Stimulated activated CD8-positive, alpha-beta memory T cell treated with anti-CD3 and anti-CD28 coated beads, Interleukin-4, amount 100 ng/mL, for 1 hour (primary cell): ENCODE measurements around the gene HPS1.

Experiments used
- DNase-seq, 2 donors: peaks; one replicate each; pipeline ENCODE4 v3.0.0-alpha.2; 2020; ENCODE audit warnings: low read depth in 2 of 2, low spot score in 1 of 2

HPS1 gene

DNA sequence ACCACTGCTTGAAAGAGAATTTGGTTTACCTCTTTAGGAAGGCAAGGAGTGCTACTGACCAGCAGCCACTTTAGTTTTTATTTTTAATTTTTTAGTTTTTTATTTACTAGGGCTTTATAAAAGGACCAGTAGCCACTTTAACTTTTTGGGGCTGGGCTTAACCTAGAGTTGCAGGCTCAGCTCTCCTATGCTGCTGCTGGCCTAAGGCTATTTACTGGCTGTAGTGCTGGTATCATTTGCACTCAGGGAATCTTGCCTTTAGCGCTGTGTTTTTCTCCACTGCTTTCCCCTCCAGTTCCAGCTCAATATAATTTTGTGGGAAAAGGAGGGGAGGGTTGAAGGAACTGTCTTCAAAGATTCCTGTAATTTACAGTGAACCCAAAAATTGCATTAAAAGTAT lies 13.4 kb downstream of the HPS1 start:
- DNase-seq, result no peak

DNA sequence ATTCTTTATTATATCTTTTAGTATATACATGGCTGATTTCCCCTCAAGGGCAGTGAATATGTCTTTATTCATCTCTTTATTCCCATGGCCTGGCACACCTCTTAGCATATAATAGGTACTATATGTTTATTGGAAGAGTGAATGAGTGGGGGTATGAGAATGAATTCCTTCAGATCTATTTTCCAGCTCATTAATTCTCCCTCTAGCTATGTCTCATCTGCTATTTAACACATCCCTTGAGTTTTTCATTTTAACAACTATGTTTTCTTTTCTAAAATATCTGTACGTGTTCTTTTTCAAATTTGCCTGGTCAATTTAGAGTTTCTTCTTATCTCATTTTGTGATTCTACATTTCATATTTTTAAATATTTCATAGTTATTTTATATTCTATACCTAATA lies 14.4 kb downstream of the HPS1 start:
- DNase-seq, result no peak

DNA sequence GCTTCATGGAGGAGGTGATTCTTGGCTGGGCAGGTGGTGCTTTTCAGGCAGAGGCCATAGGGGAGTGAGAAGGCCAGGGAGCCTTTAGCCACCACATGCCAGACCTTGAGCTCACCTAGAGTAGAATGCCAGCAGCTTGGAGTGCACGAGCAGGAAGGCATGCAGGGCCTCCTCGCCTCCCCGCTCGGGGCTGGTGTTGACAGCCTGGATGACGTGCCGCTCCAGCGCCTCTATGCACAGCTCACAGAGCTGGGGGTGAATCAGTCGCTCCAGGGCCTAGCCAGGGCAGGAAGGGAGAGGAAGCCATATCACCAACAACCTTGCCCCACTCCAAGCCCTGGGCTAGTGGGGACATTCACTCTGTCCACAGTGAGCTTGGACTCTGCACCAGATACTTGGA lies 15.7 kb downstream of the HPS1 start:
- DNase-seq, result no peak

DNA sequence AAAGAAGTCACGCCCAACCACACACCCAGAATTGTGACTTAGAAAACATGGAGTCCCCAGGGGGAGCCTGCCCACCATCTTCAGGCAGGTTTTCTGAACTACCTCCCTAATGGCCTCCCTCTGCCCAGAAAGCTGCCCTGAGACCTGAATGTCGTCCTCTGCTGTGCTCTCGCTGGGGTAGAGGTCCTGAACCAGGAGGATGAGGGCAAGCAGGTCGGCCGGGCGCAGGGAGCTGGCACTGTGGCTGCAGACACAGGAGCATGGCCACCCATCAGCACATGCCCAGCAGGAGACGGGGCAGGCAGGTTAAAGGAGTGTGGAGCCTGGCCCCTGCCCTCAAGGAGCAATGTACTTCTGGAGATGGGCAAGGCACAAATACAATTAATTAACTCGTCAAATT lies 16.3 kb downstream of the HPS1 start:
- no peak for DNase-seq

DNA sequence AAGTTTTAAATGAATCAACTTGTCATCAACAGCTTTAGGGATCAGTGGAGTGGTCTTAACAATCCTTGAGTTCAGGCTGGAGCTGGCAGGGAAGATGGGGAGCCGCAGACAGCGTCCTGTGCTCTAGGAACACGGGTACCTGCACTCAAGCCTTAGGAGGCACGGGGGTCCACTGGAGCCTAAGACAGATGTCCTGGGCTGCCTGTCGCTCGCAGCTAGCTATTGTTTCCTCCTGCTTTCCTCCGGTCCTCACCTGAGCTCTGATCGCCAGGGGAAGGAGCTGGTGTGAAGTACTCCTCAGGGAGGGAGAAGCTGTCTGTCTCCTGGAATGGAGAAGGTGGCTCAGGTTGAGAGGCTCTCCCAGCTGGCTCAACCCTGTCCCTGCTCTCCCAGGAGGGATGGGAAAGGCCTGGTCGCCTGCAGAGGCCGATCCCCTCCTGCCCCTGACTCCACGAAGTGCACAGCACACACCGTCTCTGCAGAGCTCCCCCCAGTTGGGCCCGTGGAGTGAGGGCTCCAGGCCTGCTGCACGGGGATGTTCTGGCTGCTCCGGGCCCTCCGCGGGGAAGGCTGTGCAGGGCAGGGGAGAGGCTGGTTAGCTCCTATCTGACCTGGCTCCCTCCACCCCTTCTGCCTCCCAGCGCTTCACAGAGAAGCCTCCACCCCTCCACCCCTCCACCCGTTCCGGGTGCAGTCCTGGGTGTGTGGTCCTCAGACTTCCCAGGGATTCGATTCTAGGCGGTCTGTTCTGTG lies 17.2 kb downstream of the HPS1 start:
- no peak for DNase-seq

DNA sequence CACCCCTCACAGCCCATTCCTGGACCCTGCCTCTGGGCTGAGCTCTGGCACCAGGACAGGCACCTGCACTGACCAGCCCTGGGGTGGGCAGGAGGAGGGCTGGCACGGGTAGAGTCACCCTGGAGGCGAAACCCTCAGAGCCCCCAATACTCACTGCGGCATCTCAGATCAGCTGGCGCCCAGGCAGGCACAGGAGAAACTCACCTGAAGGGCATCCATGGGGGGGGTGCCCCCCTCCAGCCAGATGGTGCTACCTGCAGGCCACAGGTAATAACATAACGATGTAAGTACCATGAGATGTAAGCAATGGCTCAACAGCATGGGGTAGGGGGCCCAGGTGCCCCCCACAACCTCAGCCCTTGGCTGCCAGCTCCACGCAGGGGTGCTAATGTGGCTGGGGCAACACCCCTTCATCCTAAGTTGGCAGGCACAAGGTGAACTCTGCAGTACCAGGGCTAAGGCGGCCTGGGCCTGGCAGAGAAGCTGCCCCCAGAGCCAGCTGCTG lies 19.7 kb downstream of the HPS1 start:
- DNase-seq, result no peak

DNA sequence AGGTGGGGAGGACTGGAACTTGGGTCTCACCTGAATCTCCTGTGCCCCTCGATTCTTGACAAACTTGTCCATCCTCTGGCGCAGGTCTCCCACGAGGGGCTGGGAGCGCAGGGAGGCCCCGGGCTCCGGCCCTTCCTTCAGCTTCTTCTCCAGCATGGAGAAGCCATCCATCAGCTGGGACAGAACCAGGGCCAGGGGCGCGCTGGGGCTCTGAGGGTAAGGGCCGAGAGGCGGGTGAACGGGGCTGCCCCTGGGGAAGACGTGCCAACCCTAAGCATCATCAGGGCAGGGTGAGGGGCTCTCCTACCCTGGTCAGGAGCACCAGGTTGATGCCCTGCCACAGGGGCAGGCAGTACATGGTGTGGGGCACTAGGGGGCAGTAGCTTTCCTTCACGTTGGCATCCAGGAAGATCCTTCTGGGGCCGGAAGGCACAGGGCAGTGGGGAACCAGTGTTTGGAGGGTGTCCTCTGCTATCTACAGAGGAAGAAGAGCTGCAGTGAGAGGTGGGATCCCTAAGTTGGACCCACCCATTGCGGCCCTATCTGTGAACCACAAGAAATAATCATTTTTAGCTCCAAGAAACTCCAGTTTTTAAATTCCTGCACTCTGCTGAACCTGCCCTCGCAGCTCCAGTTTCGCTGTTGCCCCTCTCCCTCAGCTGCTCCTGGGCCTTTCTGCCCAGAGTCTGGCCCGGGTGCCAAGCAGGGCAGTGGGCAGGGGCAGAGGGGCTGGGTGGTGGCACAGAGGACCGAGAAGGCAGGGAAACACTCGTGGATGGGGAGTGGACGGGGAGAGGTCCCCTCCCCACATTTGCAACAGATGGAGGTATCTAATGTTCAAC lies 21.0 kb downstream of the HPS1 start:
- peak in 1 of 2 donors; percentile 21 for DNase-seq

DNA sequence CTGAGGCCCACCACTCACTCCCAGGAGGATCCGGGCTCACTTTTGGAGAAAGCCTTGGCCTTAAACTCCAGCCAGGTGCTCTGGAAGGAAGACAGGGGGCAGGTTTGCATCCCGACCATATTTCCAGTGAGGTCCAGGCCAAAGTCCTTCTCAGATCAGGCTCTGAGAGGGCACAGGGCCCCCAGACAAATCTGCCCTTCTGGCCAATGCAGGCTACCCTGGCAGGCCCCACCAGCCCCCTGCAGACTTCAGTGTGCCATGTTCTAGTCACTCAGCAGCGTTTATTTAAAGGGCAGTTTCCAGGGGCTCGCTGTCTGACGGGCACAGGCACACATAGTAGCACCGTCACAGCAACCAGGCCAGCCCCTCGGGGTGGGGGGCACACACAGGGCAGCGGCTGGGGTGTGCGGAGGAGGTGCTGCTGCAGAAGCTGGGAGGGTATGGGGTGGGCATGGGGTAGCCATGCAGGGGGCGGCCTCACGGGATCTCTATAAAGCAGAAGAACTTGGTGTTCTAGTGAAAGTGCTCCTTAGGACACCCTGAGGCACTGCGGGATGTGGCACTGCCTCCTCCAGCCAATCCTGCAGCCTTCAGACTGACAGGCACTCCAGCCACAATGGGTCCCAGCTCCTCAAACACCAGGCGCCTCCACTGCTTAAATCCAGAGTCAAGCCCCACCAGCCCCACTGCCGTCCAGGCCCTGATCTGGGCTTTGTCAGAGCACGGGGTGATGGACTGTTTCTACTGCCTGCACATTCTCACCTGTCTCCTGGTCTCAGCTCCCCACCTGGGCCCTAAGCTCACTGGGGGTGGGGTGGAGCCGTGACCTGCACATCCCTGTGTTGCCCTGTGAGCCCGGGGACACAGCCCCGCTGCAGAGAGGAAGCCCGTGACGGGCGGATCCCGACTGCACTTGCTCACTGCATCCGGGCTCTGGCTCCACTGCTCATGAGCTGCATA lies 22.2 kb downstream of the HPS1 start:
- no peak for DNase-seq

DNA sequence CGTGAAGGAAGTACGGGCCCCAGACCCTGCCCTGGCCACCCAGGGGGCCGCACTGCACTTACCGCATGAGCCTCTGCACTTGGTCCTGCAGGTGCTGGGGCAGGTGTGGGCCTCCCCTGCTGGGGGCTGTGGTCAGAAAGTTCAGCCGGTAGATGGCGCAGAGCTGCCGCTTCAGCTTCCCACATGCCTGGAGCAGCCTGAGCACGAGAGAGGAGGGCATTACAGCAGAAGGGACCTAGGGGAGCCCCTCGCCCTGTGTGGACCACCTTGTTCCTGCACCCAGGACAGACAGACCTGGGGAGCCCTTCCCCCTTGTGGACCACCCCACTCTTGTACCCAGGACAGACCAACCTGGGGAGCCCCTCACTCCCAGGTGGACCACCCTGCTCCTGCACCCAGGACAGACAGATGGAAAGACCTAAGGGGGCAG lies 23.0 kb downstream of the HPS1 start:
- no peak for DNase-seq

DNA sequence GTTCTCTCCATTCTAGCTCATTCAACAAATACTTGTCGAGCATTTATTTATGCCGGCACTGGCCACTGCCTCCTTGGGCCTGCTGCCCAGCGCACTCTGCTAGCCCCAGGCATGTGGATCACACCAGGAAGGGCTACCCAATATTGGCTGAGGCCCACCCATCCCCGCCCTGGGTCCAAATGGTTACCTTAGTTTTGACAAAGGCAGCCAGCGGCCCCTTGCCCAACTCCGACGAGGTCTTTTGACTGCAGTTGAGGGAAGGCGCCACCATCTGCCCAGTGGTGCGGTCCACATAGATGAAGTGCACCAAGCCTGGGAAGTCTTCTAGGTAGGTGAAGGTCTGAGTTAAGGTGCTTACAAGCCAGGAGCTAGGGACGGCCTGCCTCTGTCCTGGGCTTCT lies 24.6 kb downstream of the HPS1 start:
- DNase-seq, result no peak

DNA sequence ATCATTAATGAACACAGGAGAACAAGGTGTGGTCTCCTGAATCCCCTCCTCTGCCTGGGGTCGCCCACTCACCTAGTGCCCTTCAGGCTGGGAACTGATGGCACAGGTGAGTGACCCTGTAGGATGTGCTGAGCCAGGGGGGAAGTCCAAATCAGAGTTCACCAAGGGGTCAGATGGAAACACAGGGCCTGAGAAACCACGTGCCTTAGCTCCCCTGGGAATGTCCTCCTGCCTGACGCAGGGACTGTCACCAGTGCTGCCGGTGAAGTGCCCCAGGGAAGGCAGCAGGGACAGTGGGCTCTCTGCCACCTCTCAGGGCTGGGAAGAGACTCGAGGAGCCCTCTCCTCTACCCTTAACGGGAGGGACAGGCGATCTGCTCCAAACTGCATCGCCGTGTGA lies 25.9 kb downstream of the HPS1 start:
- DNase-seq, result no peak

DNA sequence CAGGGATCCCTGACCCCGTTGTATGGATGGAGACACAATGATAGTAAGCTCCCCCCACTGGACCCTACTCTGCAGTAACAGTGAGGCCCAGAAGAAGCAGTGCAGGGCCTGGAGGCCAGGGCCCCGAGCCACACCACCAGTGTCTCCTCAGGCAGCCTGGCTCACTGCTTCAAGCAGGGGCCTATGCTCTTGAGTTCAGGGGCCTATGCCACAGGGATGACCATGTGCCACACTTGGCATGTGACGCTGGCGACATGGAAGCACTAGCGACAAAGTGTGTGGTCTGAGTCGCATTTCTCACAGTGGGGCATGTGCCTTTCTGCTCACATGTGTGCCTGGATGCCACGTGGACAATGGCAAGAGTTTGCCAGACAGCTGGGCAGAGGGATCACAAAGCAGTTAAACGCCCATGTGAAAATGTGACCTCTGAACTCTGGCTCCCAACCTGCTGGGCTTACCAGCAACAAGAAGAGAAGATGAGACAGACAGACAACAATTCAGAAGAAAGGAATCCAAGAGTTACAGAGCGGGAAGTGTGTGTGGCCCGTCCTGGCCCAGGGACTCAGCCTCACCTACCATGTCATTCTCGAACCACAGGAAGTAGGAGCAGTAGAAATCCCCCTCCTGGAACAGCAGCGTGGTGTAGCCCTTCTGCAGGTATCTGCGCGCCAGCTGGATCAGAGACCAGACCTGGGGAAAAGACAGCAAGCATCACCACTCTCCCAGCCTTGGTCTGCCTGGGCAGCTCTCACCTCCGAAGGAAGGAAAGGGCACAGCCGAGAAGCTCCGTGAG lies 27.1 kb downstream of the HPS1 start:
- DNase-seq, result no peak

DNA sequence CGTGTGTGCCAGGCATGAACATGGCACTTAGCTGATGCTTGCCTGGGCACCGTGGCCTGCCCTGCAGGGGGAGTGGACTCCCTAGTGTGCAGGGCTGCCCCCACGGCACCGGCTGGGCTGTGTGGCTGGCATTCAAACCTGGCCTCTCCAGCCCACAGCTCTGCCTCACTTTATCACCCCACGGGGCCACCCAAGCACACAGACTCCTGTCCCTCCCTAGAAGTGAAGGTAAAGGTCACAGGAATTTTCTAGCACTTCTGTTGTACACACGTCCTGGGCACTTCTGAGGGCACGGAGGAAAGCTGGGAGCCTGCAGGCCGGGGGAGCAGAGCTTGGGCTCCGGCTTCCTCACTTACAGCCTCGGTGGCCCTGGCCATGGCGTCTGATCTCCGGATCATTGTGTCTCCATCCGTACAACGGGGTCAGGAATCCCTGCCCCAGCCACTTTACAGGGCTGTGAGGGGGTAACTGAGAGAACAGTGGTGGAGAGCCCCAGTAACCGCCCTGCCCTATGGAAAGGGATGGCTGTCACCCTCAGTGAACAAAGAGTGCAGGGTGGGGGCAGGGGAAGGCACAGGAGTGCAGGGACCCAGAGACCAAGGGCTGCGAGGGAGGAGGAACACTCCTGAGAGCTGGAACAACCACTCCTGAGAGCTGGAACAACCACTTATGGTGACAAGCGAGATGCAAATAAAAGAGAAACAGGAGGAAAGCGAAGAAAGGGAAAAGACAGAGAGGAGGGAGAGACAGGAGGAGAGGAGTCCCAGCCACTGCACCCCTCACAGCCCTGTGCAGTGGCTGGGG lies 27.9 kb downstream of the HPS1 start:
- DNase-seq, result no peak

DNA sequence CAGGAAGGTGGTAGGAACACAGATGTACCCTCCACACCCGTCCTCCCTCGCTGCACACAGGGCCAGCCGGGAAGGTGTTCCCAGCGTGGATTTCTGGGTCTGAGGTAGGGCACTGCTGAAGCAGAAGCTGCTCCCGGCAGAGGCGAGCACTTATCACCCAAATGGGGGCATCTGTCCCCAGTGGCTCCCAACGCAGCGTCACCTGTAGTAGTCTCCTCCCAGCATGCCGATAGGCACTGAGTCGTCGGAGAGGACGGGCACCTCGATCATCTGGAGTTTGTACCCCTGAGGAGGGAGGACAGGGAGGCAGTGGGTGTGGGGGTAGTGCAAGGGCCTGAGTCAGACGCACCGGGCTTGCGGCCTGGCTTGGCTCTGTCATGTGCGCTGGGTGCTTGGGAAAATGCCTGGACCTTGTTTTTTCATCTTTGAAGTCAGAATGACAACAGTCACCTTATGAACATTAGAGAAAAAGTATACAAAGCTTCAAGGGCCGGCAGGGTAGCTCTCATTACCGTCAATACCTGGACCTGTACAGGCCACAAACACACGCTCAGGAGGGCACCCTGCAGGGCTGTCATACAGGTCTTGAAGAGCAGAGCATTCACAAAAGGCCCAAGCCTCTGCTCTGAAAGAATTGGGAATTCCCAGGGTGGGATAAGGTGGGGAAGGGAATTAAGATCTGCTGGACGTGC lies 28.6 kb downstream of the HPS1 start:
- no peak for DNase-seq

DNA sequence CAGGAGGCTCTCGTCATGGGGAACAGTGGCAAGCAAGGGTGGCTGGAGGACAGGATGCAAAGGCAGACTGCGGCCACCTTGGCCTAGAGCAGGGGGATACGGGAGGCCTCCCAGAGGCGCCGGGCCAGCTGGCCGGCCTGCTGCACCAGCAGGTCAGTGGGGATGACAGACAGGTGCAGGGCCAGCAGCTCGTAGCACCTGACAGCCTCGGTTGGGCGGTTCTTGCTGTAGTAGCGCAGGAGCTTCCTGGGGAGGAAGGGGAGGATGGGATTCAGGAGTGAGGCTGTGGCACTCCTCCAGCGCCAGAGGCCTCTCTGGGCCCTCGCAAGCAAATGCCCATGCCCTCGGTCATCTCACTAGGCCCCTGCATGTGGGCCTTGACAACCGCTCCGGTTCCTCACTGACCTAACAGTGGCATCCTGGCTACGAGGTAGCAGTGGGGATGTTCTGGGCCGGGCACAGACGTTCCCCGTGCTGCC lies 29.2 kb downstream of the HPS1 start:
- no peak for DNase-seq

DNA sequence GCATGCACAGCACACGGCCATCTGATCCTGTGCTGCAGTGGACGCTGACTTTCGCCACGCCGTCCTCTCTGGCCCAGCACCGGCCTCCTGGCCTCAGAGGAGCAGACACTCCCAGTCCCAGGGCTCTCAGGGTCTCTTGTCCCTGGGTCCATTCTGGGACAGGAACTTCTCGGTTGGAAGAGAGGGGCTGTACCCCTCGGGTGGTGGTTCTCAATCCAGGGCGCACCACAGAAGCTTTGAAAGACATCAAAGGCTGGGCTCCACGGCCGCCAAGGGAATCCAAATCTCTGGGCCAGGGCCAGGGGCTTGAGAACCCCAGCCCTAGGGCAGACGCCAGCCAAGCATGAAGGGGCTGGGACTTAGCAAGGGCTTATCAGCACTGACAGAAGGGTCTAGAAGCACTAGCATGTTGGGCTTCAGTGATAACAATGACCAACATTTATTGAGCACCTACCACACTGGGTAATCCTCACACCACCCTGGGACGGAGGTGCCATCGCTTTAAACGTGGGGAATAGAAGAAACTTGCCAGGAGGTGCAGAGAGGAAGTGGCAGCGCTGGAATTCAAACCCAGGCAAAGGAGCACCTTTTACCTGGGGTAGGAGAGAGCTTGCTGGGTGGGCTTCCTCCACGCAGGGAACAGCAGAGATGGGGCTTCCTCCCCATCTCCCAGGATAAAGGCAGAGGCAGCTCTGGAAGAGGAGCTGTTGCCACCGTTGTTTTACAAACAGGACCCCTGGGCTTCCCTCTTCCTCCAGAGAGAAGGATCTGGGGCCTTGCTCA lies 29.9 kb downstream of the HPS1 start:
- DNase-seq, result no peak

DNA sequence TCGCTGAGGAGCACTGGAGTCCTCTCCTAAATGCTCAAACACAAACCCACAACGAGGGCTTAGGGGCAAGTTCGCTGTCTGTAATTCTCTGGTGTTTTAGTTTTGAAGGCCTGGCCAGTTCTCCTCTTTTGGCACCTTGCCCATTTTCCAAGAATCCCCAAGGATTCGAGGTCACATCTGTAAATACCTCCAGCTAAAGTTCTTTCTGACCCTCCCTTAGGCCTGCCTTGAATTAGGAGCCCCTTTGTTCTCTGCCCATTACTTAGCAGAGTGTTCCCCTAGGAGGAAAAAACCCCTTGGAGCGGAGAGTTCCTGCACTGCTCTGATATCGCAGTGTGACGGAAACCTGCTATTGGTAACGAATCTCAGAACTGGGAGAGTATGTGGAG lies 31.0 kb downstream of the HPS1 start:
- no peak for DNase-seq
